HG03558 (cell line): ENCODE results near the gene TBCK.
"Not testable (repeated sequence)": the region's sequence is repeated elsewhere in the genome, so short reads cannot be mapped to it uniquely, and the experiment has no call there.

Experiments used
- ATAC-seq: cut with Tn5 transposase; IDR thresholded peaks from one replicate; pipeline ENCODE4 v1.9.1; 2021; ENCODE audit warnings: moderate number of reproducible peaks; ENCODE audit not compliant: unreplicated experiment; ENCODE audit errors: extremely low read depth

Gene TBCK

GRCh38 chr4:106245176-106245575 lies 70.8 kb downstream of the TBCK start:
- ATAC-seq = no peak

GRCh38 chr4:106240699-106241098 lies 75.3 kb downstream of the TBCK start:
- ATAC-seq = no peak

DNA sequence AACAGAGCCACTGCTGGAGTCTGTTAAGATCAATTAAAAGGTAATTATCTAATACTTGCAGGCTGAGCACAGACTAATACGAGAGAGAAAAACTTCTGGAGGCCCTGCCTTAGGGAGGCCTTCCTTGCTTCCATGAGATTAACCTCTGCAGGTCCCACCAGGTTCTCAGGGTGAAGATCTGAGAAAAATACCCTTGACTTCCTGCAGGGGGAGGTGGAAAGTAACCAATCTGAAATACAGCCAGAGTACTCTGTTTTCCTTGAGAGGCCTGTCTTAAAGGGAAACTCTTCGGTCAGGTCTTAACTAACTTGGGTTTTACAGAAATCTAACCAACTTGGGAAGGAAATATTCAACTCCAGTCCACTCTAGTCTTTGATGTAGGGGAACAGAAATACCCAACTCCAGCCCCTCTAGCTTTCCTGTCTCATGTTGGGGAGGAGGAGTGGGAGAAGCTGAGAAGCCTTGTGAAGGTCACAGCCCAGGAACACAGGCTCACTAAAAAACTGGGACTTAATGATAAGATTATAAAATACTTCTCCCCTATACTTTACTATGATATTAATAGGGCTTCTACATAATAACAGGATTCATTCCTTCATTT lies 77.1 kb downstream of the TBCK start:
- ATAC-seq = peak; percentile 85

DNA sequence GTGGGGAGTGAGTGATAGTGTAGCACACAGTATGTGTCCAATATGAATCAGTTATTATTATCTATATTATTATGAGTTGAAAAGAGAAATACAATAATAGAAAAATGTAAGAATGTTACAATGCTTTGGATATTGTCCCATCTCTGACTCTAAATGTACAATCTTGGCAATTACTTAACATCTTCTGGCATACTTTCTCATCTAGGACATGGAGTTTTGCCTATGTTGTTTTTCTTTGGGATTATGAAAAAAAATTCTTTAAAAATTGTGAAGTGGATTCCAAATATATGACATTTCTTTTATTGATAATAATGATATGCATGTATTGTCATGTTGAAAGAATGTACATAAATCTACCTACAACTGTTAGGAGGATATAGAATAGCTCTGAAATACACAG lies 84.1 kb downstream of the TBCK start:
- ATAC-seq = no peak

GRCh38 chr4:106222548-106222947 lies 93.5 kb downstream of the TBCK start:
- no peak for ATAC-seq

DNA sequence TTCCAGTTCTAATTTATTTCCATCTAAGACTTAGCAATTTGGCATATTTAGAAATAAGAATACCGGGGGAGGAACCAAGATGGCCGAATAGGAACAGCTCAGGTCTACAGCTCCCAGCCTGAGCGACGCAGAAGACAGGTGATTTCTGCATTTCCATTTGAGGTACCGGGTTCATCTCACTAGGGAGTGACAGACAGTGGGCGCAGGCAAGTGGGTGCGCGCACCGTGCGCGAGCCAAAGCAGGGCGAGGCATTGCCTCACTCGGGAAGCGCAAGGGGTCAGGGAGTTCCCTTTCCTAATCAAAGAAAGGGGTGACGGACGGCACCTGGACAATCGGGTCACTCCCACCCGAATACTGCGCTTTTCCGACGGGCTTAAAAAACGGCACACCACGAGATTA lies 102.7 kb downstream of the TBCK start:
- not testable (repeated sequence) for ATAC-seq

- no peak for ATAC-seq
Measured at GRCh38 chr4:106210021-106210420, 106.0 kb downstream of the TBCK start.

GRCh38 chr4:106208481-106209460 lies 107.2 kb downstream of the TBCK start:
- no peak for ATAC-seq

- ATAC-seq = no peak
Measured at GRCh38 chr4:106201373-106201772, 114.6 kb downstream of the TBCK start.

DNA sequence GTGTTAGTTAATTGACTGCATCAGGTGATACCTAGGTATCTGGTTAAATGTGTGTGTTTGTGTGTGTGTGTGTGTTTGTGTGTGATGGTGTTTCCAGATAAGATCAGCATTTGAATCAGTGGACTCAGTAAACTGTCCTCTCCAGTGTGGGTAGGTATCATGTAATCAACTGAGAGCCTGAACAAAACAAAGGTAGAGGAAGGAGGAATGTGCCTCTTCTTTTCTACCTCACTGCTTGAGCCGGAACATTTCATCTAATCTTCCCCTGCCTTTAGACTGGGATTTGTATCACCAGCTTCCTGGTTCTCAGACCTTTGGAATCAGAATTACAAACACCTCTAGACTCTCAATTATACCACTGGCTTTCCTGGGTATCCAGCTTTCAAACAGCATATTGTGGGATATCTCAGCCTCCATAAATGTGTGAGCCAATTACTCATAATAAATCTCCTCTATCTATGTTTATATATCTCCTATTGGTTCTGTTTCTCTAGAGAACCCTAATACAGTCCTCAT lies 120.5 kb downstream of the TBCK start:
- ATAC-seq = no peak

GRCh38 chr4:106194801-106195200 lies 121.2 kb downstream of the TBCK start:
- ATAC-seq = no peak

DNA sequence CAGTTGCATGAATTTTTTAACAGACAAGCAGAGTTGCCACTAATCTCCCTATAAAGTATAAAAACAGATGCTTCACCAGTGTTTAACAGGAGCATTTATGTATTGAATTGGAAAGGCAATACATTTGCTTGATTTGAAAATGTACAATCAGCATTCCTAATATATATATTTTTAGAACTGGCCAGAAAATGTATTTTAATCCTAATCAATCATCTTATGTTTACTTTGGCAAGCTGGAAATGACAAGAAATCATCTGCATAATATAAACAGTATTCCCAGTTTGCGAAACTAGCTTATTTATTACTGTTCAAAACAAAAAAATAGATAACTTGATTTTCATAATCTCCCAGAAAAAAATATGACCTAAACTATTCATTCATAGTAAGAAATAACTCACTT lies 123.9 kb downstream of the TBCK start:
- no peak for ATAC-seq

- no peak for ATAC-seq
Measured at GRCh38 chr4:106186201-106186600, 129.8 kb downstream of the TBCK start.

GRCh38 chr4:106183551-106183950 lies 132.5 kb downstream of the TBCK start:
- no peak for ATAC-seq

GRCh38 chr4:106172861-106173260 lies 143.1 kb downstream of the TBCK start:
- no peak for ATAC-seq

DNA sequence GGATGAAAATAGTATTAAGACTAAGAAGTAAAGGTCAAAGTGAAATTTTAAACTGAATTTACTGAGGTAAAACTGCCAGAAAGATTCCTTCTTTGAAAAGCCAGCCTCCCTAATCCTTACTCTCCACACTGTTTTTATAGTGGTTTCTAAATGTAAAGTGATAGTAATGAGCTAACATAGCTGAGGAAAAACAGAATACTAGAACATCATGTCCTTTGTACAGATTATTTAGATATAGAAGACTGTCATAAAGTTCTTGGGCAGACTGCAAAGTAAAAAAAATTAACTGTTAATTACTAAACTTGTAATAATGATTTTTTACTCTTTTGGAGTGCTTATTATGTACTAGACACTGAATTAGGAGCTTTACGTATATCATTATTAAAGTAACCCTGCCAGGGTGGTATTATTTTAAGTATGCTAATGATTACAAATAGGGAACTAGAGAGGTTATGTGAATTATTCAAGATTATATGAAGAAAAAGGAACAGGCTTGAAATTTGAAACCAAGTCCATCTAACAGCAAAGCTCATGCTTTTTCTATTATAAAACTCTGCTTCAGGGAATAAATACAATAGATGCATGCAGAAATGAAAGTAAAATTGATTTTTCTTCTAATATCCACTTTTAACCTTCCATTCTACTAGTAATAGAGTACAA lies 150.5 kb downstream of the TBCK start:
- ATAC-seq = no peak

- no peak for ATAC-seq
Measured at GRCh38 chr4:106162278-106162677, 153.7 kb downstream of the TBCK start.

GRCh38 chr4:106160560-106160959 lies 155.4 kb downstream of the TBCK start:
- ATAC-seq = no peak

GRCh38 chr4:106149911-106150310 lies 166.1 kb downstream of the TBCK start:
- ATAC-seq = no peak

DNA sequence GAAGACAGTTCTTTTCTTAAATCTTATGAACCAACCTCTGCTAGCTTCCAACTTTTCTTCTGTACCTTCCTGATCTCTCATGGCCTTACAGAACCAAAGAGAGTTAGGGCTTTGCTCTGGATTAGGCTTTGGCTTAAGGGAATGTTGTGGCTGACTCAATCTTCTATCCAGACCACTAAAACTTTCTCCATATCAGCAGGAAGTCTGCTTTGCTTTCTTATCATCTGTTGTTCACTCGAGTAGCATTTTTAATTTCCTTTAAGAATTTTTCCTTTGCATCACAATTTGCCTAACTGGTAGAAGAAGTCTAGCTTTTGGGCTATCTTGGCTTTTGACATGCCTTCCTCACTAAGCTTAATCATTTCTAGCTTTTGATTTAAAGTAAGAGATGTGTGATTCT lies 167.0 kb downstream of the TBCK start:
- ATAC-seq = no peak

DNA sequence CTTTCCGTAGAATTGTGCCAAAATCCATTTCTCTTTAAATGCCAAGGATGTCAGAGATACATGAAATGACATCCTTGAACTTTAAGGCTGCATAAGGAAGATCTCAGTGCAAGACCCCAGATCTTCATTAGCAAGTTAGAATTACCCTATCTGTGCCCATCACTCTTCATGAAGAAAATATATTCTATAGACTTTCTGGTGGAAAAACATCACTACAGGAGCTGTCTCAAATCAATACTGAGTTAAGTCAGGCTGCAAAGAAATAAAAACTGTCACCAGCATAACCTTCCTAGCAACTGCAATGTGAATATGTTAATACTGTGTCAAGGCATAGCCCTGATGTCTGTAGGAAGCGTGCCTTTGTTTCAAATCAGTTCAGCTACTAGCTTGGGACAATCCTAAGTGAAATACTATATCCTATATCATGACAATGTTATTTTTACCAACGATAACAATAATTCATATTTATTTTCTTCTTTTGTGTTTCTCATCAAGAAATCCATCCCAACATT lies 173.3 kb downstream of the TBCK start:
- ATAC-seq = no peak
